Gastroesophageal sphincter (tissue), 3 donors: ENCODE measurements around the gene FANCI.

Source experiments
- EP300 ChIP-seq: sonication (generic); formaldehyde crosslinking; IDR thresholded peaks from one replicate; pipeline ENCODE4 v1.6.1; 2017; ENCODE audit warnings: antibody characterized with exemption, mild to moderate bottlenecking
- POLR2A ChIP-seq, 2 donors: fragments of 450-650 bp; IDR thresholded peaks; one replicate each; pipeline ENCODE4 v1.6.1; 2017; ENCODE audit warnings: antibody characterized with exemption in 2 of 2, mild to moderate bottlenecking in 2 of 2, moderate library complexity in 1 of 2
- TF ChIP-seq, protein P1 (sequence below), 4 experiments: fragments of 200-600 bp in 2 of 4; fragments of 450-650 bp in 2 of 4; sonication (generic) in 1 of 4; IDR thresholded peaks; one replicate each; pipeline ENCODE4 v1.5.1; 2017 to 2019; ENCODE audit warnings: antibody characterized with exemption in 4 of 4, mild to moderate bottlenecking in 2 of 4, moderate library complexity in 2 of 4

DNA sequence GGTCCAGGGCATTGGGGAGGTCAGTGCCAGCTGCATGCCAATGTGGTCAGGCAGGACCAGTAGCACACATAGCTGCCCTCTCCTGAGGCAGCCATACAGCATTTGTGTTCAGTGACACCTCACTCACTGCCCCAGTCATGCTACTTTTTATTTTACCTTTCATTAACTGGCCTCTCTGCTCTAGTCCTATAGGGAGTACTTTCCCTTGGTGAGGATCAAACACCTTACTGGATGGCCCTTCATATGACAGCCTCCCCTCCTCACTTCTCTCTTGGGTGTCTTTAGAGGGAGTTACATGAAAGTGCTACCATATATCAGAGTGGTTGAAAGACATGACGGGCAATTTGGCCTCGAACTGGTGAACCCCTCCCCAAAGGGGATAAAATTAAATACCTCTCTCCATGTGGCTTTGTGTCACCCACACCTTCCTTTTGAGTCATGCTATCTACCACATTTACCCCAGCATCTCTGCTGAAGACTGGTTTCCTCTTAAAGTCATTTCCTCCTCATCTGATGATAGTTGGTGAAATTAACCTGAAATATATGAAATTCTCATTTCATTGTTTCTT is 40.0 kb upstream of the FANCI start:
- TF ChIP-seq, protein P1, sequence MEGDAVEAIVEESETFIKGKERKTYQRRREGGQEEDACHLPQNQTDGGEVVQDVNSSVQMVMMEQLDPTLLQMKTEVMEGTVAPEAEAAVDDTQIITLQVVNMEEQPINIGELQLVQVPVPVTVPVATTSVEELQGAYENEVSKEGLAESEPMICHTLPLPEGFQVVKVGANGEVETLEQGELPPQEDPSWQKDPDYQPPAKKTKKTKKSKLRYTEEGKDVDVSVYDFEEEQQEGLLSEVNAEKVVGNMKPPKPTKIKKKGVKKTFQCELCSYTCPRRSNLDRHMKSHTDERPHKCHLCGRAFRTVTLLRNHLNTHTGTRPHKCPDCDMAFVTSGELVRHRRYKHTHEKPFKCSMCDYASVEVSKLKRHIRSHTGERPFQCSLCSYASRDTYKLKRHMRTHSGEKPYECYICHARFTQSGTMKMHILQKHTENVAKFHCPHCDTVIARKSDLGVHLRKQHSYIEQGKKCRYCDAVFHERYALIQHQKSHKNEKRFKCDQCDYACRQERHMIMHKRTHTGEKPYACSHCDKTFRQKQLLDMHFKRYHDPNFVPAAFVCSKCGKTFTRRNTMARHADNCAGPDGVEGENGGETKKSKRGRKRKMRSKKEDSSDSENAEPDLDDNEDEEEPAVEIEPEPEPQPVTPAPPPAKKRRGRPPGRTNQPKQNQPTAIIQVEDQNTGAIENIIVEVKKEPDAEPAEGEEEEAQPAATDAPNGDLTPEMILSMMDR (IDR thresholded peaks at IDR 0.05), result no peak
- no peak for TF ChIP-seq EP300
- TF ChIP-seq POLR2A (IDR thresholded peaks at IDR 0.05), result no peak
